Melanocyte of skin (primary cell): ENCODE measurements around the gene TMEM237. TPM values are rescaled to one million over a fixed set of nuclear protein-coding genes. Genes with fewer than 3 reads are reported as not detected.

Experiments
- small RNA-seq, 2 donors: library from RNA; depleted of rRNA; stranded (forward); fragments of <200 nt; gene quantifications; one replicate each; pipeline ENCODE3, GENCODE V24; 2012
- total RNA-seq, 2 donors: library from RNA; depleted of rRNA; stranded (reverse); fragments of >200 nt; gene quantifications; 2 replicates each; pipeline ENCODE4 v1.2.3, GENCODE V29; 2012

The TMEM237 gene, protein sequence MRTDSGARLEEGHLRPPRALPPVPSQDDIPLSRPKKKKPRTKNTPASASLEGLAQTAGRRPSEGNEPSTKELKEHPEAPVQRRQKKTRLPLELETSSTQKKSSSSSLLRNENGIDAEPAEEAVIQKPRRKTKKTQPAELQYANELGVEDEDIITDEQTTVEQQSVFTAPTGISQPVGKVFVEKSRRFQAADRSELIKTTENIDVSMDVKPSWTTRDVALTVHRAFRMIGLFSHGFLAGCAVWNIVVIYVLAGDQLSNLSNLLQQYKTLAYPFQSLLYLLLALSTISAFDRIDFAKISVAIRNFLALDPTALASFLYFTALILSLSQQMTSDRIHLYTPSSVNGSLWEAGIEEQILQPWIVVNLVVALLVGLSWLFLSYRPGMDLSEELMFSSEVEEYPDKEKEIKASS
- total RNA-seq: 10 to 100 TPM; 18.9 to 30.6 TPM

DNA sequence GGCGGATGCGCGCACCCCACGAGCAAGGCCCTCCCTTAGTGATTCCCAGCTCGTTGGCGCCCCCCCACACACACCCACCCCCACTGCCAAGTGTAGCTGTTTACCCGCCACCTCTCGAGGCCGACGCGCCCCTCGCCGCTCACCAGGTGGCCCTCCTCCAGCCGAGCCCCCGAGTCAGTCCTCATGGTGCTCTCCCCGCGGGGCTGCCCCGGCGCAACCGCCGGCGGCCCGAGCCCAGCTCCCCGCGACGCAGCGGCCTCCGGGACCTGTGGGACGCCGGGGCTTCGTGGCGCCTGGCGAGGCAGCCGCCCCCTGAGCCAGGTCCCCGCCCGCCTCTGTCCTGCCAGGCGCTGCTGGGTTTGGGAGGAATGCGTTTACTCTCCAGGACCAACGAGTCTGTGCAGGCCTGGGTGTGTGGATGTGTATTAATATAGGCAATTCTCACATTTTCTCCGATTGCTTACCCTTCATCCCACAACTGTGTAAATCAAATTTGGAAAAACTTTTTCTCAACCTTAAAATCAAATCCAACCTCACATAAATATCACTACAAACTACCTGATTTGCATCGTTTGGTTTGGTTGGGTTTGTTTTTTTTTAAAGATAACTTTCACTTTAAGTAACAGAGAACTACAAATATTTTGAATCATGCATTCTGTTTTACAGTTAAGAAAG lies at the start of gene TMEM237:
TMEM237 (minus strand) TSS at position 288 of the 675 bp plus-strand sequence; CDS start at position 185, 103 bp downstream.

Small RNA genes within 50 kb of the gene (small RNA-seq; reads per million reads assigned to genes)
- gene RNU6-651P: 0 reads per million in 2 donors

Other genes with a start within 250 kb of the TMEM237 start
- gene TRAK2, start 192.0 kb downstream of the TMEM237 start, total RNA-seq: 10 to 100 TPM; 82.9 to 87.4 TPM
- gene STRADB, start 191.8 kb downstream of the TMEM237 start, total RNA-seq: 100 to 1,000 TPM in 1 of 2 donors, 10 to 100 TPM in 1; 55.4 to 130 TPM
- under 1 TPM; 0.33 to 0.69 TPM for gene MPP4, start 55.1 kb upstream of the TMEM237 start, total RNA-seq
- gene ALS2, start 137.4 kb upstream of the TMEM237 start, total RNA-seq: 10 to 100 TPM; 32.0 to 36.3 TPM
- gene CDK15, start 163.0 kb upstream of the TMEM237 start, total RNA-seq: 1 to 10 TPM; 1.7 to 4.5 TPM